Stomach (tissue), 19 donors: ENCODE data around the gene BPIFA2. TPM values are rescaled to one million over a fixed set of nuclear protein-coding genes. Genes with fewer than 3 reads are reported as not detected.
"Not testable (repeated sequence)": the region's sequence is repeated elsewhere in the genome, so short reads cannot be mapped to it uniquely, and the experiment has no call there.

Experiments used
- DNase-seq, 2 donors: peaks; one replicate each; pipeline versions ENCODE4 v3.0.0 to v3.0.0-alpha.2; 2013 to 2019
- H3K27ac ChIP-seq, 5 donors: fragments of 200-600 bp in 4 of 5; sonication (generic) in 4 of 5; one replicate each; pipeline ENCODE4 v1.5.1; 2013 to 2019; ENCODE audit warnings: mild to moderate bottlenecking in 1 of 5, moderate library complexity in 1 of 5
- H3K27me3 ChIP-seq, 3 donors: fragments of 200-600 bp; sonication (generic); one replicate each; pipeline ENCODE4 v1.5.1; 2017 to 2019; ENCODE audit warnings: mixed run types in 1 of 3
- H3K36me3 ChIP-seq, 4 donors: fragments of 200-600 bp; sonication (generic); 1 replicate in 3 of 4; 2 replicates in 1 of 4; pipeline ENCODE4 v1.5.1; 2016 to 2019
- H3K4me1 ChIP-seq, 4 donors: fragments of 200-600 bp; sonication (generic); one replicate each; pipeline ENCODE4 v1.5.1; 2016 to 2019
- H3K4me3 ChIP-seq, 4 donors: fragments of 200-600 bp; sonication (generic) in 3 of 4; one replicate each; pipeline ENCODE4 v1.5.1; 2016 to 2019; ENCODE audit warnings: mild to moderate bottlenecking in 1 of 4
- H3K9me3 ChIP-seq, 4 donors: fragments of 200-600 bp; sonication (generic); one replicate each; pipeline ENCODE4 v1.5.1; 2016 to 2019
- EP300 ChIP-seq: sonication (generic); formaldehyde crosslinking; IDR thresholded peaks from one replicate; pipeline ENCODE4 v1.6.1; 2017; ENCODE audit warnings: antibody characterized with exemption
- POLR2A ChIP-seq, 4 donors: fragments of 450-650 bp; IDR thresholded peaks; one replicate each; pipeline ENCODE4 v1.6.1; 2016; ENCODE audit warnings: antibody characterized with exemption in 4 of 4, control low read depth in 2 of 4, mild to moderate bottlenecking in 1 of 4, moderate library complexity in 1 of 4
- POLR2AphosphoS5 ChIP-seq, 3 donors: sonication (generic); formaldehyde crosslinking; IDR thresholded peaks; one replicate each; pipeline ENCODE4 v1.6.1; 2016; ENCODE audit warnings: antibody characterized with exemption in 3 of 3
- WGBS, 5 donors: extraction: QIAGEN DNeasy Blood & Tissue Kit in 3 of 5; methylation state at CpG; one replicate each; pipeline versions ENCODE4 v1.1.5 to v1.1.7; 2013 to 2018; 5-methylcytosine and 5-hydroxymethylcytosine counted together
- intact Hi-C: fragments of 100-400 bp; cut with DNase I; formaldehyde crosslinking; loops from one replicate; pipeline ENCODE4 v1.15.1; 2023; ENCODE audit warnings: low total_unique reads
- long read RNA-seq, 10 donors: transcript quantifications; one replicate each; lab custom pipeline, GENCODE V29; 2026
- polyA plus RNA-seq, 3 donors: library from polyadenylated mRNA; stranded (reverse); fragments of 200-250 nt; gene quantifications; one replicate each; pipeline ENCODE4 v1.2.3, GENCODE V29; 2013
- total RNA-seq, 5 donors: library from RNA; depleted of rRNA; stranded (reverse); fragments of >200 nt; gene quantifications; one replicate each; pipeline versions ENCODE4 v1.1.0 to v1.2.3, GENCODE V29; 2014 to 2016
- TF ChIP-seq, protein P1 (sequence below), 7 experiments: fragments of 450-650 bp in 4 of 7; fragments of 200-600 bp in 3 of 7; sonication (generic) in 3 of 7; IDR thresholded peaks; one replicate each; pipeline ENCODE4 v1.5.1; 2016 to 2019; ENCODE audit warnings: antibody characterized with exemption in 7 of 7, control low read depth in 2 of 7, mild to moderate bottlenecking in 1 of 7
- donor health status: healthy with polysubstance abuse.
- donor health status: Bipolar disorder and iron deficiency.
- donor health status: healthy.

Gene BPIFA2, protein sequence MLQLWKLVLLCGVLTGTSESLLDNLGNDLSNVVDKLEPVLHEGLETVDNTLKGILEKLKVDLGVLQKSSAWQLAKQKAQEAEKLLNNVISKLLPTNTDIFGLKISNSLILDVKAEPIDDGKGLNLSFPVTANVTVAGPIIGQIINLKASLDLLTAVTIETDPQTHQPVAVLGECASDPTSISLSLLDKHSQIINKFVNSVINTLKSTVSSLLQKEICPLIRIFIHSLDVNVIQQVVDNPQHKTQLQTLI
- total RNA-seq = not detected
- polyA plus RNA-seq = not detected
- long read RNA-seq, donor 1 = 0 reads
- long read RNA-seq, donor 2 = 0 reads
- long read RNA-seq, donor 3 = 0 reads
- long read RNA-seq, donor 4 = 0 reads
- long read RNA-seq, donor 5 = 0 reads
- long read RNA-seq, donor 6 = 0 reads
- long read RNA-seq, donor 7 = 0 reads
- long read RNA-seq, donor 8 = 0 reads
- long read RNA-seq, donor 9 = 0 reads
- long read RNA-seq, donor 10 = 0 reads

DNA sequence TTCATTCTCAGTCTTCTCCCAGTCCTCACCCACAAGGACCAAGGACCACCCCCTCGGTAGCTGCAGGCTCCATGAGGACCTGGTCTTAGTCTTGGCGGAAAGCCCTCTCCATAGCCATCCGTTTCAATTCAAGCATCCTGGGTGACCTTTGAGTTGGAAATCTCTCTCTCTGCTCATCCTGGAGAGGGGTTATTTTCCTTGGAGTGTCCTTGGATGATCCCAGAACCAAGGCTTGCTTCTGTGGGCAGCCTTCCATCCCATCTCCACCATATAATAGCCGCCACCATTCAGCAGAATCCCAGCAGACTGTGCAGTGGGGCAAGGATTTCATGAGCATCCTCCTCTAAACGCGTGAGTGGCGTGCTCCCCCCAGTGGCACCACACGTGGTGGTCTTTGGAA lies at the start of gene BPIFA2:
TSS of gene BPIFA2 (plus strand) at position 301 of the 400 bp plus-strand sequence. CDS start 987 bp downstream, outside the sequence.
- no peak for DNase-seq
- H3K4me3 ChIP-seq = no peak within 1 kb of the TSS
- TF ChIP-seq EP300 = no peak
- TF ChIP-seq POLR2A (IDR thresholded peaks at IDR 0.05) = no peak
- no peak for TF ChIP-seq POLR2AphosphoS5 (IDR thresholded peaks at IDR 0.05)
- TF ChIP-seq, protein P1, sequence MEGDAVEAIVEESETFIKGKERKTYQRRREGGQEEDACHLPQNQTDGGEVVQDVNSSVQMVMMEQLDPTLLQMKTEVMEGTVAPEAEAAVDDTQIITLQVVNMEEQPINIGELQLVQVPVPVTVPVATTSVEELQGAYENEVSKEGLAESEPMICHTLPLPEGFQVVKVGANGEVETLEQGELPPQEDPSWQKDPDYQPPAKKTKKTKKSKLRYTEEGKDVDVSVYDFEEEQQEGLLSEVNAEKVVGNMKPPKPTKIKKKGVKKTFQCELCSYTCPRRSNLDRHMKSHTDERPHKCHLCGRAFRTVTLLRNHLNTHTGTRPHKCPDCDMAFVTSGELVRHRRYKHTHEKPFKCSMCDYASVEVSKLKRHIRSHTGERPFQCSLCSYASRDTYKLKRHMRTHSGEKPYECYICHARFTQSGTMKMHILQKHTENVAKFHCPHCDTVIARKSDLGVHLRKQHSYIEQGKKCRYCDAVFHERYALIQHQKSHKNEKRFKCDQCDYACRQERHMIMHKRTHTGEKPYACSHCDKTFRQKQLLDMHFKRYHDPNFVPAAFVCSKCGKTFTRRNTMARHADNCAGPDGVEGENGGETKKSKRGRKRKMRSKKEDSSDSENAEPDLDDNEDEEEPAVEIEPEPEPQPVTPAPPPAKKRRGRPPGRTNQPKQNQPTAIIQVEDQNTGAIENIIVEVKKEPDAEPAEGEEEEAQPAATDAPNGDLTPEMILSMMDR (IDR thresholded peaks at IDR 0.05) = no peak
- 75 to 82% (median 80%) methylated on average over 8 of the region's 8 CpGs for WGBS, 5 donors
- H3K27ac ChIP-seq = no peak within 1 kb of the TSS
- peaks cover 0 to 26% (median 15%) of the 10 kb centered on the region in 4 donors for H3K9me3 ChIP-seq
- H3K27me3 ChIP-seq = peaks cover 0 to 8% (median 0%) of the 10 kb centered on the region in 3 donors
- no peaks in the 10 kb centered on the region for H3K36me3 ChIP-seq
- intact Hi-C loops = no loop called here
- H3K4me1 ChIP-seq = no peaks in the 10 kb centered on the region

DNA sequence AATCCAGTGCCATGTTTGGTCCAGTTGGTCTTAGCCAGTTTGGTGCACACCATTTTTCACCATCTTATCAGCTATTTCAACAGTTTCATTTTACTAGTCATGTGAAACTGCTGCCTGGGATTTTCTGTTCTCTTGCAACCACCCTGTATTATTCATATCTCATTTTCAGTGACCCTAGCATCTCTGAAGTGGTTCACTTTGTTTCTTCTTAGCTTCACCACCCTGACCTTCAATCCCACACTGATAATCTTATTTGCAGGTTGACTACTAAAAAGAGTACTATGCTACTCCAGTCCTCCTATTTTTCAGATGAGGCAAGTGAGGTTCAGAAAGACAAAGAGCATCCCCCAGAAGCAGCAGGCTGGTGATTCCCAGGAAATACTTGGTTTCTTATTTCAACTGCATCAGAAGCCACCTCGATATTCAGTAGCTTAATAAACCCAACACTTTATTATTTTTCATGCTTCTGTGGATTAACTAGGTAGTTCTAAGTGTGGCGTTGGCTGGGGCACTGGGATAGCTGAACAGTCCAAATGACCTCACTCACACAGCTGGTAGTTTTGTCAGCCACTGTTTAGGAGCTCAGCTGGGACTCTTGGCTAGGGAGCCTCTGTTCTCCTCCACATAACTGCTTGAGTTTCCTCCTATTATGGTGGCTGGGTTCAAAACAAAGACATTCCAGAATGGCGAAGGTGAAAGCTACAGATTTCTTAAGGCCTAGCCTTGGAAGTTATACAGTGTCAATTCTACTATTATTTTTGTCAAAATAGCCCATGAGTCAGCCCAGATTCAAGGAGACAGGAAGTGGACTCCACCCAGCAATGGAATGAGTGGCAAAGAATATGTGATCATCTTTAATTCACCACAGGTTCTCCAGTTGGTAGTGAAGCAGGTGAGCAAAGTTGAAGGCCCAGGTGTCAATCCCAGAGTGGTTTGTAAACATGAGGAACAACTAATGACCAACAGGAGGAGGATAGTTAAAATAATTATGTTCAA lies 47.9 kb upstream of the BPIFA2 start:
- Histone ChIP-seq H3K4me1 (peaks cover 0 to 7% (median 0%) of the 10 kb centered on the region in 4 donors), H3K9me3 (peaks cover 0 to 7% (median 0%) of the 10 kb centered on the region in 4 donors), H3K36me3 (no peaks in the 10 kb centered on the region), H3K27me3 (no peaks in the 10 kb centered on the region), H3K4me3 (no peak overlapping the region), H3K27ac (no peak overlapping the region)
- intact Hi-C loops = no loop called here
- WGBS, 5 donors = 76 to 86% (median 83%) methylated on average over 3 of the region's 3 CpGs
- no peak for DNase-seq
- TF ChIP-seq EP300 (no peak), POLR2A (IDR thresholded peaks at IDR 0.05) (no peak), POLR2AphosphoS5 (IDR thresholded peaks at IDR 0.05) (no peak)
- TF ChIP-seq, protein P1 (IDR thresholded peaks at IDR 0.05) = no peak

DNA sequence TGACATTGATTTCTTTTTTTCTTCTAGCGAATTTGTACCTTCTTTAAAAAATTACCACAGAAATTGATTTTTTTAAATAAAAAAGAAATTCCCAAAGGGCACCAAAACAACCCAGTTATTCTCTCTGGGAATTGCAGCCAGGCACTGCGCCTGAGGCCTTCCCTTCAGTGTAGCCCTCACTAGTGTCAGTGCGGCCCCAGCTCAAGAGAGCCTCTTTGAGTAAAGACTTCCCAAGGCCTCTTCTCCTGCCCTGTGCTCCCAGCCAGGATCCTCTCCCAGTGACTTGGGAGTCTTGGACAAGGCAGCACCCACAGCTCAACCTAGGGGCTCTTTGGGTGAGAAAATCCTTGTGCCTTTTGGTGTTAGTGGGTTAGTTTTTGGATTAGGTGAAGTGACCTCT lies 47.0 kb upstream of the BPIFA2 start:
- H3K27me3 ChIP-seq = no peaks in the 10 kb centered on the region
- no peak overlapping the region for H3K4me3 ChIP-seq
- H3K9me3 ChIP-seq = peaks cover 0 to 7% (median 0%) of the 10 kb centered on the region in 4 donors
- DNase-seq = no peak
- TF ChIP-seq EP300 (no peak), POLR2A (IDR thresholded peaks at IDR 0.05) (no peak), POLR2AphosphoS5 (IDR thresholded peaks at IDR 0.05) (no peak)
- TF ChIP-seq, protein P1 (IDR thresholded peaks at IDR 0.05) = no peak
- WGBS, 5 donors = 95 to 98% (median 97%) methylated on average over 3 of the region's 3 CpGs
- intact Hi-C loops = no loop called here
- H3K27ac ChIP-seq = no peak overlapping the region
- peaks cover 0 to 17% (median 0%) of the 10 kb centered on the region in 4 donors for H3K4me1 ChIP-seq
- H3K36me3 ChIP-seq = no peaks in the 10 kb centered on the region

DNA sequence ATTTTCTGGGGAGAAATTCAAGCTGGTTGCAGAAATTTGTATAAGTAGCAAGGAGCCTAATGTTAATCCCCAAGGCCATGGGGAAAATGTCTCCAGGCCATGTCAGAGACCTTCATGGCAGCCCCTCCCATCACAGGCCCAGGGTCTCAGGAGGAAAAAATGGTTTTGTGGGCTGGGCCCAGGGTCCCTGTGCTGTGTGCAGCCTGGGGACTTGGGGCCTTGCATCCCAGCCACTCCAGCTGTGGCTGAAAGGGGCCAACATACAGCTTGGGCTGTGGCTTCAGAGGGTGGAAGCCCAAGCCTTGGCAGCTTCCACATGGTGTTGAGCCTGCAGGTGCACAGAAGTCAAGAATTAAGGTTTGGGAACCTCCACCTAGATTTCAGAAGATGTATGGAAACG lies 45.7 kb upstream of the BPIFA2 start:
- H3K9me3 ChIP-seq, H3K27ac ChIP-seq, H3K36me3 ChIP-seq, H3K27me3 ChIP-seq, DNase-seq, H3K4me3 ChIP-seq, intact Hi-C loops: not testable (repeated sequence)
- 68 to 88% (median 73%) methylated on average over 1 of the region's 1 CpG for WGBS, 5 donors
- H3K4me1 ChIP-seq = peaks cover 0 to 25% (median 4%) of the 10 kb centered on the region in 4 donors
